NCI-H146 treated with DMSO at 0.1 percent for 48 hours (cell line): ENCODE data around the gene ESR1.
"Not testable (repeated sequence)": the region's sequence is repeated elsewhere in the genome, so short reads cannot be mapped to it uniquely, and the experiment has no call there.

Source experiments
- DNase-seq: peaks from one replicate; lab custom pipeline; 2025; ENCODE audit not compliant: unreplicated experiment; lab: John Stamatoyannopoulos, UW

The ESR1 gene

GRCh38 chr6:152050451-152051195 is 243.1 kb downstream of the ESR1 start:
- DNase-seq: no peak

GRCh38 chr6:152052061-152052460 is 244.6 kb downstream of the ESR1 start:
- DNase-seq: no peak

- no peak for DNase-seq
Measured at GRCh38 chr6:152053332-152053731, 245.8 kb downstream of the ESR1 start.

DNA sequence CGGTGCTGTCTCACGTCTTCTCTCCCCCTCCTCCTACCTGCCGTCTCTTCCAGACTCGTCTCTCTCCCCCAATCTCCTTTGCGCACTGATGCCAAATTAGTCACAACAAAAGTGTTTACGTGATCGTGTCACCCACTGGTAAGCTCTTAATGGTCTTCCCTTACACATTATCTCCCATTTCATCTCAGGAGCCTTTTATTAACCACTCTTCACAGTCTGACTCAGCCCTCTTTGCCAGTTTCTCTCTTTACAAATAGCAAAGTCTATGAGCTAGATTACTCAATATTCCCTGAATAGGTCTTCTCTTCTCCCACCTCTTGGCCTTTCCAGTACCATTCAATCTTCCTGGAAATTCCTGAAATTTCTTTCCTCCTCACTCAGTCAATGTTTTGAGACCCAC is 247.0 kb downstream of the ESR1 start:
- DNase-seq: no peak

- DNase-seq: no peak
Measured at GRCh38 chr6:152055517-152055916, 248.0 kb downstream of the ESR1 start.

- DNase-seq: no peak
Measured at GRCh38 chr6:152057832-152058498, 250.5 kb downstream of the ESR1 start.

GRCh38 chr6:152059909-152060308 is 252.4 kb downstream of the ESR1 start:
- no peak for DNase-seq

DNA sequence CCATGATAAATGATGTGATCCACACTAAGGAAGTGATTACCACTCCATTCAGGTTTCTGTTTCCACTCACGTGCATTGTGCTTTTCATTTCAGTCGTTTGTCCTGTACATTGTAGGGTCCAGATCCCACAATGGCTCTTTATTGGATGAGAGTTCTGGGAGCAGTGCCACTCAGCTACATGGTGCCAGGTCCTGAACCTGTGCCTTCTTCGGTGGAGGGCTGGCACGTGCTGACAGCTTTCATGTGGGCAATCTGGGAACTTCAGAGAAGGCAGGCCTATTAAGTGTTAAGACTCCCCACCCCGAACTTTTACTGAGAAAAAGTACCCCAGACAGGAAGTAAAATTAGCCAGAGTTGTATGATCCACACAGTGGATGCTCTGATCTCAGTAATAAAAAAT is 255.0 kb downstream of the ESR1 start:
- no peak for DNase-seq

GRCh38 chr6:152063170-152063921 is 255.9 kb downstream of the ESR1 start:
- no peak for DNase-seq

- peak; percentile 27 for DNase-seq
Measured at GRCh38 chr6:152068622-152069261, 261.3 kb downstream of the ESR1 start.

DNA sequence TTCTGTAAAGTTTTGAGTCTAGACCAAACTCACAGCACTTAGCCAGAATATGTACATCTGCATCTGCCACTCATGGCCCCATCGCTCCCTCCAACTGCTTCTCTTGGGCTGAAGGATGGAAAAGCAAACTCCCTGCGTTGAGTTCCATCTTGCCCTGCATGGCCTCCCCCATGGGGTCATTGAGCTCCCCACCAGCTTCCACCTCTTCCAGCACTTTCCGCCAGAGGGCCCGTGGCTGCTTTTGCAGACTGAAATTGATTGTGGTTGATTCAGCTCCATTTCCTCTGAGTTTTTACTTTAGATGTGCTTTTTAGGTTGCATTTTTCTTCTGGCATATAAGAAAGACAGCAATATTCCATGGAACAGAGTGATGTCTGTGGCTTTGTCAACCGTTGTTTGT is 263.1 kb downstream of the ESR1 start:
- no peak for DNase-seq

- no peak for DNase-seq
Measured at GRCh38 chr6:152071318-152071717, 263.8 kb downstream of the ESR1 start.

GRCh38 chr6:152071843-152072242 is 264.4 kb downstream of the ESR1 start:
- no peak for DNase-seq

DNA sequence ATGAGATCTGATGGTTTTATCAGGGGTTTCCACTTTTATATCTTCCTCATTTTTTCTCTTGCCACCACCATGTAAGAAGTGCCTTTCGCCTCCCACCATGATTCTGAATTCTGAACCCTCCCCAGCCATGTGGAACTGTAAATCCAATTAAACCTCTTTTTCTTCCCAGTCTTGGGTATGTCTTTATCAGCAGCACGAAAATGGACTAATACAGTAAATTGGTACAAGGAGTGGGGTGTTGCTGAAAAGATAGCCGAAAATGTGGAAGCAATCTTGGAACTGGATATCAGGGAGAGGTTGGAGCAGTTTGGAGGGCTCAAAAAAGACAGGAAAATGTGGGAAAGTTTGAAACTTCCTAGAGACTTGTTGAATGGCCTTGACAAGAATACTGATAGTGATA is 268.8 kb downstream of the ESR1 start:
- not testable (repeated sequence) for DNase-seq

DNA sequence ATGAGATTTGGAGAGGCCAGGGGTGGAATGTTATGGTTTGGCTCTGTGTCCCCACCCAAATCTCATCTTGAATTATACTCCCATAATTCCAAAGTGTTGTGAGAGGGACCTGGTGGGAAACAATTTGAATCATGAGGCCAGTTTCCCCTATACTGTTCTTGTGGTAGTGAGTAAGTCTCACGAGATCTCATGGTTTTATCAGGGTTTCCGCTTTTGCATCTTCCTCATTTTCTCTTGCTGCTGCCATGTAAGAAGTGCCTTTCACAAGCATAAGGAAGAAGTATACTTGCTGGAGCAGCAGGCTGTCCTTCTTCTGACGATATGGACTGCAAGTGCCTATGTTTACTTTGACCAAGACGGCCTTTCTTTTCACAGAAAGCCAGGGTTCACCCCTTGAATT is 270.5 kb downstream of the ESR1 start:
- DNase-seq: no peak

DNA sequence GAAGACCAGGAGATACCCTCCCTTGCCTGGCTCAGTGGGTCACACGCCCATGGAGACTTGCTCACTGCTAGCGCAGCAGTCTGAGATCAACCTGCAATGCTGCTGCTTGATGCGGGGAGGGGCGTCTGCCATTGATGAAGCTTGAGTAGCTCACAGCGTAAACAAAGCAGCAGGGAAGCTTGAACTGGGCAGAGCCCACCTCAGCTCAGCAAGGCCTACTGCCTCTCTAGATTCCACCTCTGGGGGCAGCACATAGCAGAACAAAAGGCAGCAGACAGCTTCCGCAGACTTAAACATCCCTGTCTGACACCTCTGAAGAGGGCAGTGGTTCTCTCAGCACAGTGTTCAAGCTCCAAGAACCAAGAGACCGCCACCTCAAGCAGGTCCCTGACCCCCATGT is 271.3 kb downstream of the ESR1 start:
- DNase-seq: no peak

DNA sequence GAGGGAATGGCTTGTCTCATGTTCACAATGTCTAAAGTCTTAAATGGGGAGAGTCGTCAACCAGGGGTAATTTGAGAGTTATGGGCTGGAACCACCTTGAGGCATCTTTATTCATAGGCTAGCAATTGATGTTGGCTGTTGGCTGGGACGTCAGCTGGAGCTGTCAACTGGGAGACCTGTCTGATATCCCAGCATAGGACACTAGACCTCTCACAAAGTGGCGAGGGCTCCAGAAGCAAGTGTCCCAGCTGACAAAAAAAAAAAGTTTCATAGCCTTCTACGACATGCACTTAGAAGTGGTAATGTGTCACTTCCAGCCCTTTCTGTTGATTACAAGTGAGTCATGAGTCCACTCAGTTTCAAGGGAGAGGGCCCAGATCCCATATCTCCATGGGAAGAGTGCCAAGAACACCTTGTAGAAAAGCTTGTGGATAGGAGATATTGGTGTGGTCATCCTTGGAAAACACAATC is 278.0 kb downstream of the ESR1 start:
- DNase-seq: no peak

DNA sequence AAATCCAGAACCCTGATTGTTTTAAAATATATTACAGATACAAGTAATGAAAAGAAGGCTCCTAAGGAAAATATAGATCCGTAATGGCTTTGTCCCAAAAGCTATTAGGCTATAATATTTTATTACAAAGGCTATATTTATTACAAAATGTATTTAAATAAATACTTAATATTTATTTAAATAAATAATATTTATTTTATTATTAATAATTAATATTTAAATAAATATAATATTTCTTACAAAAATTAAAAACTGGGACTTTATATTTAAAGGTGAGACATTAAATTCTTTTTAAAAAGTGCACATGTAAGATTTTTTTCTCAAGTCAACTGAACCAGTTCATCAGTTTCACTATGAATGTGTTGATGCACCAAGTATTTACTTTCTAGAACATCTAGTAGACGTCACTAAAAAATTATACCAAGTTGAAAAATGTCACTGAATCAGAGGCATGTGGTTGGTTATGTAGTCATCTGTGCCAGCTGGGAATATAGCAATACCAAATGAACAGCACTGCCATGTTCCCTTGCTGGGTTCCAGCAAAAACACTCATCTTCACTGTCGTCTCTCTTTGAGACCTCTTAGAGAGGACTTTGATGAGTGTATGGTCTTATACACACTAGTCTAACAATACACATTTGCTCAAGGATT is 278.9 kb downstream of the ESR1 start:
- no peak for DNase-seq

- no peak for DNase-seq
Measured at GRCh38 chr6:152087096-152087495, 279.6 kb downstream of the ESR1 start.

GRCh38 chr6:152087701-152088100 is 280.2 kb downstream of the ESR1 start:
- no peak for DNase-seq

DNA sequence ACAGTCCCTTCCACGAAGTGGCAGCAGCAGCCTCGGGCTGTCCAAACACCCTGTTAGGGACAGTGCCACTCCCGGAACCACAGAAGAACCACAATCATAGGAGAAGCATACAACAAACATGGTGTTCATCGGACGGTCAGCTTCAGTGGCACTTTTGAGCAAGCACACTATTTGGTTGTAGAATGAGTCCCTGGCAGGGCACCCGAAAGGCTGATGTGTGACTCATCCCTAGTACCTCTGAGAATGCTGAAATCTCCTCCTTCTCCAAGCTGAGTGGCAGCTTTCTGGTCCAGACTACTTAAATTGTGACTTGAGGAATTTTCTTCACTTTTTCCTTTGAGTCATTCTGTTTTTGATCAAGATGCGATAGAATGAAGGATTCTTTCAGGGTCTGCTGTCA is 282.5 kb downstream of the ESR1 start:
- DNase-seq: no peak
